WTC11 (cell line): ENCODE measurements around the gene PCDH9. TPM values are rescaled to one million over a fixed set of nuclear protein-coding genes. Genes with fewer than 3 reads are reported as not detected.

Experiments
- ATAC-seq: fragments of 200-7000 bp; cut with Tn5 transposase; 2 replicates; pipeline ENCODE4 v1.10.0; 2021; ENCODE audit warnings: mild to moderate bottlenecking, moderate library complexity
- CTCF ChIA-PET: fragments of 300-600 bp; sonication (Branson Sonifier 250); formaldehyde crosslinking; loops from one replicate; lab custom pipeline; 2021; ENCODE audit warnings: antibody characterized with exemption; lab: Charles Lee
- POLR2A ChIA-PET: fragments of 350-600 bp; sonication (Branson Sonifier 250); formaldehyde crosslinking; loops from one replicate; lab custom pipeline; 2021; ENCODE audit warnings: antibody characterized with exemption; lab: Charles Lee
- DNase-seq: peaks from one replicate; pipeline ENCODE4 v3.0.0; 2021; ENCODE audit warnings: low spot score
- H3K27ac Mint-ChIP-seq: 2 replicates; pipeline ENCODE4 v1.8.0; 2021; ENCODE audit warnings: mixed read lengths
- H3K27me3 Mint-ChIP-seq: 2 replicates; pipeline ENCODE4 v1.8.0; 2021; ENCODE audit warnings: low read depth, mild to moderate bottlenecking, moderate library complexity, mixed read lengths
- H3K36me3 Mint-ChIP-seq: 2 replicates; pipeline ENCODE4 v1.8.0; 2021; ENCODE audit warnings: mixed read lengths
- H3K4me1 Mint-ChIP-seq: 2 replicates; pipeline ENCODE4 v1.8.0; 2022; ENCODE audit warnings: mixed read lengths
- H3K4me3 Mint-ChIP-seq: 2 replicates; pipeline ENCODE4 v1.8.0; 2021; ENCODE audit warnings: mild to moderate bottlenecking, moderate library complexity, mixed read lengths
- H3K9me3 Mint-ChIP-seq: 2 replicates; pipeline ENCODE4 v1.8.0; 2021; ENCODE audit warnings: mixed read lengths
- ATF1 ChIP-seq: sonication (generic); formaldehyde crosslinking; IDR thresholded peaks from 2 replicates; pipeline ENCODE4 v1.8.1; 2023; ENCODE audit warnings: mild to moderate bottlenecking, moderate library complexity, missing genetic modification reagents
- E2F1 ChIP-seq: sonication (generic); formaldehyde crosslinking; IDR thresholded peaks from 2 replicates; pipeline ENCODE4 v1.8.0; 2022; ENCODE audit warnings: mild to moderate bottlenecking, missing genetic modification reagents
- ETV6 ChIP-seq: sonication (generic); formaldehyde crosslinking; IDR thresholded peaks from 2 replicates; pipeline ENCODE4 v1.8.1; 2022; ENCODE audit warnings: mild to moderate bottlenecking, missing genetic modification reagents
- GRHL2 ChIP-seq: fragments of 250-450 bp; sonication (Bioruptor Pico); IDR thresholded peaks from 2 replicates; pipeline ENCODE4 v1.8.0; 2022; ENCODE audit warnings: mild to moderate bottlenecking, moderate library complexity; ENCODE audit not compliant: insufficient replicate concordance, severe bottlenecking
- HMGXB4 ChIP-seq: sonication (generic); formaldehyde crosslinking; IDR thresholded peaks from 2 replicates; pipeline ENCODE4 v1.8.1; 2023; ENCODE audit warnings: mild to moderate bottlenecking, moderate library complexity, missing genetic modification reagents
- IRF1 ChIP-seq: sonication (generic); formaldehyde crosslinking; IDR thresholded peaks from 2 replicates; pipeline ENCODE4 v1.8.0; 2023; ENCODE audit warnings: missing genetic modification reagents
- JAZF1 ChIP-seq: fragments of 250-450 bp; sonication (Bioruptor Pico); IDR thresholded peaks from 2 replicates; pipeline ENCODE4 v1.9.0; 2021; ENCODE audit warnings: moderate library complexity, mild to moderate bottlenecking, inconsistent platforms
- NFYB ChIP-seq: sonication (generic); formaldehyde crosslinking; conservative IDR thresholded peaks from 2 replicates; pipeline ENCODE4 v1.8.0; 2022; ENCODE audit warnings: low read depth, missing genetic modification reagents
- OVOL2 ChIP-seq: fragments of 250-450 bp; sonication (Bioruptor Pico); IDR thresholded peaks from 2 replicates; pipeline ENCODE4 v1.9.0; 2021; ENCODE audit warnings: mild to moderate bottlenecking, borderline replicate concordance
- PRDM15 ChIP-seq: sonication (generic); formaldehyde crosslinking; IDR thresholded peaks from 2 replicates; pipeline ENCODE4 v1.8.0; 2022; ENCODE audit warnings: missing genetic modification reagents
- PRRX2 ChIP-seq: fragments of 250-450 bp; sonication (Bioruptor Pico); IDR thresholded peaks from 2 replicates; pipeline ENCODE4 v1.8.0; 2021; ENCODE audit warnings: mild to moderate bottlenecking
- SP1 ChIP-seq: sonication (generic); formaldehyde crosslinking; conservative IDR thresholded peaks from 2 replicates; pipeline ENCODE4 v1.8.1; 2022; ENCODE audit warnings: missing genetic modification reagents
- USF2 ChIP-seq: sonication (generic); formaldehyde crosslinking; IDR thresholded peaks from 2 replicates; pipeline ENCODE4 v1.8.1; 2023; ENCODE audit warnings: mild to moderate bottlenecking, missing genetic modification reagents, moderate library complexity
- ZNF396 ChIP-seq: fragments of 250-450 bp; sonication (Bioruptor Pico); IDR thresholded peaks from 2 replicates; pipeline ENCODE4 v1.8.0; 2021; ENCODE audit warnings: mild to moderate bottlenecking, moderate library complexity, borderline replicate concordance
- ZNF416 ChIP-seq: fragments of 250-450 bp; sonication (Bioruptor Pico); IDR thresholded peaks from 2 replicates; pipeline ENCODE4 v1.9.0; 2021; ENCODE audit warnings: mild to moderate bottlenecking, inconsistent platforms
- ZNF671 ChIP-seq: fragments of 250-450 bp; sonication (Bioruptor Pico); IDR thresholded peaks from 2 replicates; pipeline ENCODE4 v1.8.0; 2021; ENCODE audit warnings: mild to moderate bottlenecking
- total RNA-seq: library from RNA; stranded (reverse); gene quantifications from 3 replicates; pipeline ENCODE4 v1.2.3, GENCODE V29; 2021
- TF ChIP-seq, protein P1 (sequence below): sonication (generic); formaldehyde crosslinking; IDR thresholded peaks from 2 replicates; pipeline ENCODE4 v1.8.0; 2022; ENCODE audit warnings: mild to moderate bottlenecking, missing genetic modification reagents

The PCDH9 gene
- total RNA-seq, 1 experiment from 2014 or later: 0.48 TPM

GRCh38 chr13:66926851-66927524 lies 303.1 kb downstream of the PCDH9 start (continued):
- TF ChIP-seq E2F1 (no peak), PRDM15 (CRISPR knock-in tag) (no peak), IRF1 (CRISPR knock-in tag) (no peak), USF2 (CRISPR knock-in tag) (no peak), ETV6 (no peak), HMGXB4 (CRISPR knock-in tag) (no peak), OVOL2 (CRISPR knock-in tag) (no peak), NFYB (no peak)

DNA sequence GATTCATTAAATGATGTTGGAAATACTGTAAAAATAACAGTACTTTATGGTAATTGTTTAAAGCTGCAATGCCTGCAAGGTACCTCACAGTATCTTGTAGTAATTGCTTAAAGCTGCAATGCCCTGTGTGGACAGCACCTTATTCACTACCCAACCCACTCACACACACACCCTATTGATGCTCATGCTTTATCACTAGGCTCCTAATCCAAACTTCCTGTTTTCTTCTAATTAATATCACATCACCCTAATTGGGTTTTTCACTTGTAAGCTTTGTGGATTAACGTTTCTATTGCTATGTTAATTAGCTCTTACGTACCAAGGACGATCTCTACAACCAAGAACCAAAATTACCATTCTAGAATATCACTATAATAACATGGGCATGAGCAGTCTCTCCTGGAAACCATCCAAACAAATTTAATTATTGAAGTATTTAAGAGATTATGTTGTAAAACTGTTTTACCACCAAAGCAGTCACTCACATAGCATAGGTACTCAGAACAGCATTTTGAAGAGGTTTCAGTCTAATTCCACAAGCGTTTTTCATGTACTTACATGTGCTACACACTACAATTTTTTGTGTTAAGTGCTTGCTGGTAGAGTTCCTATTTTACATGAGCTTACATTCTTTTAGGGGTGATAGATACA lies 303.8 kb downstream of the PCDH9 start:
- H3K27me3 Mint-ChIP-seq: no peaks in the 10 kb centered on the region
- peak; percentile 60 for ATAC-seq
- H3K27ac Mint-ChIP-seq: no peak overlapping the region

More for the DNA sequence above, 303.8 kb downstream of the PCDH9 start:
- no peak overlapping the region for H3K4me3 Mint-ChIP-seq
- peaks cover 15% of the 10 kb centered on the region for H3K4me1 Mint-ChIP-seq
- CTCF ChIA-PET: interaction anchor here (1.5 kb wide), 1 partner anchor 68 kb away, joined by 4 read pairs; no protein-coding TSS in a partner anchor
- no peaks in the 10 kb centered on the region for H3K9me3 Mint-ChIP-seq
- no peak for DNase-seq
- TF ChIP-seq IRF1 (CRISPR knock-in tag): no peak
- TF ChIP-seq SP1 (CRISPR knock-in tag): no peak
- TF ChIP-seq ZNF416 (CRISPR knock-in tag): no peak
- TF ChIP-seq E2F1: no peak
- TF ChIP-seq ATF1: no peak
- TF ChIP-seq ZNF671 (CRISPR knock-in tag): no peak
- TF ChIP-seq PRRX2: no peak
- no peak for TF ChIP-seq JAZF1 (CRISPR knock-in tag)
- TF ChIP-seq ZNF396 (CRISPR knock-in tag): no peak
- TF ChIP-seq, protein P1, sequence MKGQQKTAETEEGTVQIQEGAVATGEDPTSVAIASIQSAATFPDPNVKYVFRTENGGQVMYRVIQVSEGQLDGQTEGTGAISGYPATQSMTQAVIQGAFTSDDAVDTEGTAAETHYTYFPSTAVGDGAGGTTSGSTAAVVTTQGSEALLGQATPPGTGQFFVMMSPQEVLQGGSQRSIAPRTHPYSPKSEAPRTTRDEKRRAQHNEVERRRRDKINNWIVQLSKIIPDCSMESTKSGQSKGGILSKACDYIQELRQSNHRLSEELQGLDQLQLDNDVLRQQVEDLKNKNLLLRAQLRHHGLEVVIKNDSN (CRISPR knock-in tag): no peak
- TF ChIP-seq GRHL2 (CRISPR knock-in tag): no peak
- POLR2A ChIA-PET: no interaction called here
- H3K36me3 Mint-ChIP-seq: no peaks in the 10 kb centered on the region
